ENCODE data around the gene VPS13D. TPM values are rescaled to one million over a fixed set of nuclear protein-coding genes. Genes with fewer than 3 reads are reported as not detected.

The VPS13D gene
- polyA plus RNA-seq, 3 donors = 3.6 to 20.2 (median 5.1) TPM

- Histone ChIP-seq H3K27ac (ENCODE audit: low read depth in 1 of 2, low read length in 2 of 2) (peak overlapping the region; percentile 66 to 78), H3K4me3 (replicated peaks in 1 of 3; ENCODE audit: low read depth in 2 of 3, low read length in 3 of 3) (peak overlapping the region; percentile 31 to 74 (median 38)), H4K20me1 (ENCODE audit: insufficient read depth, low read length) (no peaks in the 10 kb centered on the region), H3K4me2 (replicated peaks; ENCODE audit: extremely low read depth, low read length, poor library complexity, severe bottlenecking) (peak overlapping the region; percentile 83), H3K9ac (ENCODE audit: insufficient read depth, low read length, poor library complexity, severe bottlenecking) (peak overlapping the region; percentile 34), H3K9me3 (replicated peaks in 1 of 2; ENCODE audit: control insufficient read depth in 1 of 2, insufficient read depth in 1 of 2, low read length in 2 of 2) (no peaks in the 10 kb centered on the region), H3K27me3 (ENCODE audit: control insufficient read depth in 2 of 2, insufficient read depth in 2 of 2, low read length in 2 of 2) (no peaks in the 10 kb centered on the region), H3K36me3 (replicated peaks in 1 of 2; ENCODE audit: control insufficient read depth in 1 of 2, insufficient read depth in 2 of 2, low read length in 2 of 2) (peaks cover 37 to 67% of the 10 kb centered on the region in 2 donors), H3K79me2 (ENCODE audit: insufficient read depth, low read length) (no peaks in the 10 kb centered on the region), H2AFZ (ENCODE audit: insufficient read depth, low read depth, low read length, poor library complexity, severe bottlenecking) (peak overlapping the region; percentile 41), H3K4me1 (ENCODE audit: control insufficient read depth in 1 of 2, insufficient read depth in 2 of 2, low read length in 2 of 2) (peaks cover 31 to 36% of the 10 kb centered on the region in 2 donors)
- H3K4me1 Mint-ChIP-seq = peaks cover 40% of the 10 kb centered on the region
- no CpG with 5 or more reads among the region's 7 CpGs for WGBS (ENCODE audit: insufficient coverage)
- peak in 2 of 3 donors; percentile 21 to 25 for DNase-seq
- intact Hi-C loops (cut with micrococcal nuclease) = no loop called here
- H3K4me3 Mint-ChIP-seq = peak overlapping the region; percentile 77 to 89
- peaks cover 63 to 67% of the 10 kb centered on the region in 2 donors for H3K36me3 Mint-ChIP-seq
- TF ChIP-seq CTCF (IDR thresholded peaks at IDR 0.05) = no peak
- H3K9me3 Mint-ChIP-seq = peaks cover 0 to 5% (median 0%) of the 10 kb centered on the region in 7 donors
- no peaks in the 10 kb centered on the region for H3K27me3 Mint-ChIP-seq (ENCODE audit: low read depth in 3 of 3)
- peak overlapping the region; percentile 87 to 95 (median 92) for H3K27ac Mint-ChIP-seq
Measured at GRCh38 chr1:12345350-12346217, 115.8 kb downstream of the VPS13D start.

GRCh38 chr1:12346483-12347151 is 116.8 kb downstream of the VPS13D start:
- Histone ChIP-seq H2AFZ (ENCODE audit: insufficient read depth, low read depth, low read length, poor library complexity, severe bottlenecking) (no peak overlapping the region), H3K27ac (ENCODE audit: low read depth in 1 of 2, low read length in 2 of 2) (peak overlapping the region in 1 of 2 donors; percentile 78), H3K4me3 (replicated peaks in 1 of 3; ENCODE audit: low read depth in 2 of 3, low read length in 3 of 3) (no peak overlapping the region), H3K27me3 (ENCODE audit: control insufficient read depth in 2 of 2, insufficient read depth in 2 of 2, low read length in 2 of 2) (no peaks in the 10 kb centered on the region), H3K4me2 (replicated peaks; ENCODE audit: extremely low read depth, low read length, poor library complexity, severe bottlenecking) (no peak overlapping the region), H3K9me3 (replicated peaks in 1 of 2; ENCODE audit: control insufficient read depth in 1 of 2, insufficient read depth in 1 of 2, low read length in 2 of 2) (no peaks in the 10 kb centered on the region), H4K20me1 (ENCODE audit: insufficient read depth, low read length) (no peaks in the 10 kb centered on the region), H3K36me3 (replicated peaks in 1 of 2; ENCODE audit: control insufficient read depth in 1 of 2, insufficient read depth in 2 of 2, low read length in 2 of 2) (peaks cover 43 to 71% of the 10 kb centered on the region in 2 donors), H3K9ac (ENCODE audit: insufficient read depth, low read length, poor library complexity, severe bottlenecking) (no peak overlapping the region), H3K4me1 (ENCODE audit: control insufficient read depth in 1 of 2, insufficient read depth in 2 of 2, low read length in 2 of 2) (peaks cover 31 to 36% of the 10 kb centered on the region in 2 donors), H3K79me2 (ENCODE audit: insufficient read depth, low read length) (no peaks in the 10 kb centered on the region)
- H3K27me3 Mint-ChIP-seq (ENCODE audit: low read depth in 3 of 3) = no peaks in the 10 kb centered on the region
- TF ChIP-seq CTCF (IDR thresholded peaks at IDR 0.05) = no peak
- peaks cover 0 to 5% (median 2%) of the 10 kb centered on the region in 7 donors for H3K9me3 Mint-ChIP-seq
- peaks cover 38% of the 10 kb centered on the region for H3K4me1 Mint-ChIP-seq
- no peak overlapping the region for H3K4me3 Mint-ChIP-seq
- H3K27ac Mint-ChIP-seq = peak overlapping the region in 1 of 7 donors; percentile 18
- intact Hi-C loops (cut with micrococcal nuclease) = no loop called here
- H3K36me3 Mint-ChIP-seq = peaks cover 62 to 73% of the 10 kb centered on the region in 2 donors
- DNase-seq = no peak
- no CpG with 5 or more reads among the region's 5 CpGs for WGBS (ENCODE audit: insufficient coverage)

Measured in CD14-positive monocyte (primary cell).